GM13977 (cell line): ENCODE data around the gene AGAP5.
A peak's percentile ranks its signal among the peaks of the same experiment; 100 is the strongest.

Experiments
- DNase-seq: peaks from one replicate; pipeline ENCODE4 v3.0.0; 2012; ENCODE audit warnings: low spot score
- in situ Hi-C: fragments of 300-500 bp; cut with MboI; formaldehyde crosslinking; loops from one replicate; pipeline ENCODE4 v1.12.0; 2022; ENCODE audit warnings: low sequenced_read_pairs, low pct_unique_long_range_greater_than_20kb, mixed read lengths, inconsistent platforms; ENCODE audit not compliant: unreplicated experiment
- TF ChIP-seq, protein P1 (sequence below): IDR thresholded peaks from 2 replicates; pipeline ENCODE4 v1.5.1; 2012; ENCODE audit warnings: mild to moderate bottlenecking, control low read depth; ENCODE audit not compliant: insufficient read depth; ENCODE audit errors: extremely low read depth, missing control alignments

Gene AGAP5

DNA sequence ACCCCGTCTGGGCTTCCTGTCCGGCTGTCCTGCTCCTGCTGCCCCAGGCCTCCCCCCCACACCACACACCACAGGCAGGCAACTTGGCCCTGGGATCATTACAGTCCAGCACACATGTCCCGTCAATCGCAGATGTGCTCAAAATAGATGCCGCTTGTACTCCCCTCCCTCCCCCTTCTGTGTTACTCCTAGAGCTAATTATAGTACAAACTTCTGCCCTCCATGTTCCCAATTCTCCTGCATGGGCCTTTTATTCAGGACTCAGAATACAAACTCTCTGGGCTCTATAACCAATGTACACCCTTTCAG is 42.0 kb downstream of the AGAP5 start, which contains the start of gene SYNPO2L:
Gene SYNPO2L, minus strand, starts transcription at position 40 of the 309 bp plus-strand sequence. CDS start 107 bp downstream, outside the sequence.
- in situ Hi-C loops, result no loop called here
- DNase-seq, result no peak
- TF ChIP-seq, protein P1, sequence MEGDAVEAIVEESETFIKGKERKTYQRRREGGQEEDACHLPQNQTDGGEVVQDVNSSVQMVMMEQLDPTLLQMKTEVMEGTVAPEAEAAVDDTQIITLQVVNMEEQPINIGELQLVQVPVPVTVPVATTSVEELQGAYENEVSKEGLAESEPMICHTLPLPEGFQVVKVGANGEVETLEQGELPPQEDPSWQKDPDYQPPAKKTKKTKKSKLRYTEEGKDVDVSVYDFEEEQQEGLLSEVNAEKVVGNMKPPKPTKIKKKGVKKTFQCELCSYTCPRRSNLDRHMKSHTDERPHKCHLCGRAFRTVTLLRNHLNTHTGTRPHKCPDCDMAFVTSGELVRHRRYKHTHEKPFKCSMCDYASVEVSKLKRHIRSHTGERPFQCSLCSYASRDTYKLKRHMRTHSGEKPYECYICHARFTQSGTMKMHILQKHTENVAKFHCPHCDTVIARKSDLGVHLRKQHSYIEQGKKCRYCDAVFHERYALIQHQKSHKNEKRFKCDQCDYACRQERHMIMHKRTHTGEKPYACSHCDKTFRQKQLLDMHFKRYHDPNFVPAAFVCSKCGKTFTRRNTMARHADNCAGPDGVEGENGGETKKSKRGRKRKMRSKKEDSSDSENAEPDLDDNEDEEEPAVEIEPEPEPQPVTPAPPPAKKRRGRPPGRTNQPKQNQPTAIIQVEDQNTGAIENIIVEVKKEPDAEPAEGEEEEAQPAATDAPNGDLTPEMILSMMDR, result no peak

DNA sequence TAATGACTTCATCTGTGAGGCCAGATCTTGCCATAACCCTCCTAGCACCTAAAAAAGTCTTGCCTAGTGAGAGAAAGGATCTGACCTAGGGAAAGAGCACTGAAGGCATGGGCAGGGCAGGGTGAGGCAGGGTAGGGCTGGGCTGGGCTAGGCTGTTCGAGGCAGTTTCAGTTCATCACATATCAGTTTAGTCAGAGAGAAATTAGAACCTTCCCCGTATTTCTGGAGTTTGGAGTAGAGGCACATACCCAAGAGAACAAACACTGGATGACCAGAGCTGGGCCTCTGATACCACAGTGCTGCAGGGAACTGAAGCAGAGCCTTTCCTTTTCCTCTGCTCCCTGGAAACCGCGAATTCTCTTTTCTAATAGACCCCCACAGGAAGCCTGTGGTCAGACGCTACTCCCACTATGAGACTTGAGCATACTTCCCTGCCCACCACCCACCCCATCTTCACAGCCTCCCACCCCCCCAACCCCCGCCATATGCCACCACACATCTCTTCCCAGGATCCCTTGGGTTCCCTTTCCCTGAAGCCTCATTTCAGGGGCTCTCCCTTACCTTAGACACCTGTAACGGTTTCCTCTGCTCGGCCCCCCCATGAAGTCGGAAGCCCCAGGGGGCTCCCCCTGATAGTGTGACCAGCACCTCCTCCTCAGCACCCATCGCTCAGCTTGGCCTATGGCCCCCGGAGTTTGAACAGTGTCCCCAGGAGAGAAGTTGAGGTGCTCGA is 42.5 kb downstream of the AGAP5 start:
- TF ChIP-seq, protein P1, result no peak
- DNase-seq, result peak; percentile 59
- in situ Hi-C loops, result no loop called here

DNA sequence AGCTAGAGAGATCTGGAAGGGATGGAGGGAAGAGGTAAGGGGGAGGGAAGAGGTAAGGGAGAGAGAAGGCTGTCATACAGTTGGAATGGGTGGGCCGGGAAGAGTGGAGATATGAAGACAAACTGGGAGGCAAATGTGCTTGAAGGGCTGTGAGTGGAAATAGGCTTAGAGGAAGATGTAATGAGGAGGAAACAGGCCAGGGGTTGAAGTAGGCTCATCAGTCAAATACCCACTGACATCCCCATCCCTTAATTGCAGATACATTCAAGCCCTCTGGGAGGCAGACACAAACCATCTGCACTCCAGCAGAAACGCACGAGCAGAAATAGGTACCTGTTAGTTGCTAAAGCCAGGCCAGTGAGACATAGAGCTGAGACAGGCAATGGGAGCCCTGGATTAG is 44.2 kb downstream of the AGAP5 start:
- no peak for DNase-seq
- in situ Hi-C loops, result no loop called here
- TF ChIP-seq, protein P1, result peak; percentile 45

DNA sequence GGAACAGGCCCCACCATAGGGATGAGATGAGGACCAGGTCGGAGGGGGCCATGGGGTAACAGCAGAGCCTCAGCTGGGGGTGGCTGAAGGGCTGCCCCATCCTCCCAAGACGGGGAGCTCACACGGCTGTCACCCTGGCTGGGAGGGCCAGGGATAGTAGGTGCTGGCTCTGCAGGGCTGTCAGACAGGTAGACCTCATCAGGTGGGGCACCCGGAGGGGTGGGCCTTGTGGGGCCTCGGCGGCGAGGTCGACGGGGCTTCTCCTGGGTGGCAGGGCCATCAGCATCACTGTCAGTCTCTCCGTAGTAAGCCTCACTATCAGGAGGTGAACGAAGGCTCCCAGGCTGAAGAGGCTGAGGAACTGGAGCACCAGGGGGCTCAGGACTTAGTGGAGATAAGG is 44.7 kb downstream of the AGAP5 start:
- TF ChIP-seq, protein P1, result peak; percentile 5
- in situ Hi-C loops, result no loop called here
- no peak for DNase-seq

DNA sequence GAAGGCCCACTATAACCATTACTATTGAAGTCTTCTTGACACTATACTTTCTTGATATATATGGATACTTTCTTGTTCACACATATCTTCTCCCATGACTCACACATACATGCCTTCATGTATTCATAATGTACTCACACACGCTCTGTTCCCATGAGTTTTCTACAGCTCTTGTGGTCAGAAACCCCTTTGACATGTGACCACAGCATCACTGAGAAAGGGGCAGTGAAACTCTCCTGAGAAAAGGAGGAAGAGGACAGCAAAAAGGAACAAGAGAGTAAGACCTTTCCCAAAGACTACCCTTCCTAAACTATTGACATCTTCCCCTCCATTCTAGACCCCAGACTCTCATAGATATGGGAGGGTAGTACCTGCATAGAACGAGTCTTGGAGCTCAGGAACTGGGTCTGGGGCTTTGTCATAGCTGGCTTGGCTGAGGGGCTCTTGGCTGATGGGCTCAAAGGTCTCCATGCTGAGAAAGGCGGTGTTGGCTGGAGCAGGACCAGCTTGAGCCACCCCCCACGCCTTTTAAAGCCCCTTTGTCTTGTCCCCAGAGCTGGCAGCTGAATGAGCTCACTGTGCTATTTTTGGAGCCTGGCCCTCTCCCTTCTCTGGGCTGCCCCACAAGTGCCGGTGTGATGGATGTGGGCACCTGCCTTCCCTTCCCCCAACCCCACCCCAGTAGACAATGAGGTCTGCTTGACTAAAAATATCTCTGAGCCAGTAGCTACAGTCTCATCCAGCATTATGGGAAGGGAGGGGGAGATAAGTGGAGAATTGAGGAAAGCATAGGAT is 47.2 kb downstream of the AGAP5 start:
- in situ Hi-C loops, result no loop called here
- TF ChIP-seq, protein P1, result no peak
- peak; percentile 74 for DNase-seq

DNA sequence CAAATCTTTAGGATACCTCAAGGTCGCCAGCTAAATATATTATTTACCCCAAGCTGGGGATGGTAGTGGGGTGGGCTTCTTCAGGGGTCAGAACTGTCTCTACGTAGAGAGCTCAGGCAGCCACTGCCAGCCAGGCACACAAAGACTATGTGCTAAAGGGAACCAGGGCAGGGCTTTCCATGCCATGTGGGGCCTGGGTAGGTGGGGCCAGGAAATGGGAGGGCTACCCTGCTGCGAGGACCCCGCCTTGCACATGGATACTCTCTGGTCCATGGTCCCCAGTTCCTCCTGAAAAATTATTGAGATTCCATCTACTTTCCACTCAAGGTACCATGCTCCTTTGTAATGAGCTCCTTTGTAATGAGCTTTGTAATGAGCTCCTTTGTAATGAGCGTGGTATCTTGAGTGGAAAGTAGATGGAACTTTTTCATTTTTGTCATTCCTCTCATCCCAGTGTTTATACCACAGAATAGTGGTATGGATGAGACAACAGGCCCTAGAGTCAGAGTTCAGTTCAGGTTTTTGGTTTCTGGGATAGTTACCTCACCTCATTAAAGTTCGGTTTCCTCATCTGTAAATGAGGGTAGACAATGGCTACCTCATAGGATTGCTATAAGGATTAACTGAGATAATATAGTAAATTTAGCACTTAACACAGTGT is 47.9 kb downstream of the AGAP5 start:
- TF ChIP-seq, protein P1, result no peak
- DNase-seq, result no peak
- in situ Hi-C loops, result loop anchor here (25.0 kb wide), 1 partner anchor 388 kb away; the partner anchor contains the start of gene MRPS16
